Measurements from ENCODE around the gene CACNA1I. TPM values are rescaled to one million over a fixed set of nuclear protein-coding genes. Genes with fewer than 3 reads are reported as not detected.

CACNA1I gene
- total RNA-seq, 1 donor from 2014 or later, result 0.11 TPM

GRCh38 chr22:39706376-39707140 lies 136.0 kb downstream of the CACNA1I start:
- Histone ChIP-seq H3F3A (ENCODE audit: low read depth) (peaks cover 8% of the 10 kb centered on the region), H3K9ac (no peak overlapping the region), H3K9me3 (ENCODE audit: low read depth) (no peaks in the 10 kb centered on the region), H4K20me1 (ENCODE audit: low read depth) (no peaks in the 10 kb centered on the region), H3K27me3 (peaks cover 12% of the 10 kb centered on the region), H3K79me2 (ENCODE audit: low read depth) (no peaks in the 10 kb centered on the region), H3K27ac (no peak overlapping the region), H3K4me2 (peak overlapping the region; percentile 57), H3K4me3 (no peak overlapping the region), H2AFZ (replicated peaks) (peak overlapping the region; percentile 58), H3K4me1 (peaks cover 36% of the 10 kb centered on the region), H3K36me3 (no peaks in the 10 kb centered on the region)
- H3K27ac Mint-ChIP-seq, result peak overlapping the region; percentile 94
- H3K4me1 Mint-ChIP-seq, result peaks cover 35% of the 10 kb centered on the region
- H3K4me3 Mint-ChIP-seq, result peak overlapping the region; percentile 52
- peaks cover 2% of the 10 kb centered on the region for H3K9me3 Mint-ChIP-seq
- peak; percentile 70 for DNase-seq (ENCODE audit: low spot score)
- TF ChIP-seq EZH2 (IDR thresholded peaks at IDR 0.05), result no peak
- no peak for TF ChIP-seq EZH2phosphoT487 (IDR thresholded peaks at IDR 0.05)
- TF ChIP-seq CTCF (IDR thresholded peaks at IDR 0.05), result no peak
- H3K27me3 Mint-ChIP-seq (ENCODE audit: insufficient read depth, low read depth), result peaks cover 6% of the 10 kb centered on the region
- H3K36me3 Mint-ChIP-seq, result no peaks in the 10 kb centered on the region

- no peak overlapping the region for H3K27ac Mint-ChIP-seq
- Histone ChIP-seq H3K9me3 (ENCODE audit: low read depth) (no peaks in the 10 kb centered on the region), H3K9ac (no peak overlapping the region), H3K79me2 (ENCODE audit: low read depth) (no peaks in the 10 kb centered on the region), H4K20me1 (ENCODE audit: low read depth) (no peaks in the 10 kb centered on the region), H3F3A (ENCODE audit: low read depth) (peaks cover 9% of the 10 kb centered on the region), H3K4me1 (peaks cover 31% of the 10 kb centered on the region), H3K4me3 (no peak overlapping the region), H3K27ac (no peak overlapping the region), H3K36me3 (no peaks in the 10 kb centered on the region), H3K27me3 (peaks cover 11% of the 10 kb centered on the region), H3K4me2 (no peak overlapping the region), H2AFZ (replicated peaks) (no peak overlapping the region)
- peaks cover 2% of the 10 kb centered on the region for H3K9me3 Mint-ChIP-seq
- TF ChIP-seq EZH2phosphoT487 (IDR thresholded peaks at IDR 0.05) (no peak), EZH2 (IDR thresholded peaks at IDR 0.05) (no peak), CTCF (IDR thresholded peaks at IDR 0.05) (no peak)
- no peaks in the 10 kb centered on the region for H3K36me3 Mint-ChIP-seq
- H3K27me3 Mint-ChIP-seq (ENCODE audit: insufficient read depth, low read depth), result peaks cover 8% of the 10 kb centered on the region
- H3K4me1 Mint-ChIP-seq, result peaks cover 31% of the 10 kb centered on the region
- no peak for DNase-seq (ENCODE audit: low spot score)
- H3K4me3 Mint-ChIP-seq, result no peak overlapping the region
Measured at GRCh38 chr22:39707351-39707750, 136.8 kb downstream of the CACNA1I start.

GRCh38 chr22:39707816-39708215 lies 137.3 kb downstream of the CACNA1I start:
- Histone ChIP-seq H2AFZ (replicated peaks) (no peak overlapping the region), H3K79me2 (ENCODE audit: low read depth) (no peaks in the 10 kb centered on the region)
- H3K27ac Mint-ChIP-seq, result no peak overlapping the region

More at GRCh38 chr22:39707816-39708215, 137.3 kb downstream of the CACNA1I start:
- Histone ChIP-seq H3K36me3 (no peaks in the 10 kb centered on the region), H3K4me2 (no peak overlapping the region), H3K4me3 (no peak overlapping the region), H3K27ac (no peak overlapping the region), H3K27me3 (peaks cover 11% of the 10 kb centered on the region), H3F3A (ENCODE audit: low read depth) (peaks cover 13% of the 10 kb centered on the region), H4K20me1 (ENCODE audit: low read depth) (peaks cover 2% of the 10 kb centered on the region), H3K9me3 (ENCODE audit: low read depth) (no peaks in the 10 kb centered on the region), H3K9ac (no peak overlapping the region), H3K4me1 (peaks cover 32% of the 10 kb centered on the region)
- TF ChIP-seq EZH2 (IDR thresholded peaks at IDR 0.05) (no peak), EZH2phosphoT487 (IDR thresholded peaks at IDR 0.05) (no peak), CTCF (IDR thresholded peaks at IDR 0.05) (no peak)
- peaks cover 8% of the 10 kb centered on the region for H3K27me3 Mint-ChIP-seq (ENCODE audit: insufficient read depth, low read depth)
- H3K4me1 Mint-ChIP-seq, result peaks cover 34% of the 10 kb centered on the region
- H3K9me3 Mint-ChIP-seq, result peaks cover 2% of the 10 kb centered on the region
- H3K36me3 Mint-ChIP-seq, result no peaks in the 10 kb centered on the region
- no peak overlapping the region for H3K4me3 Mint-ChIP-seq
- DNase-seq (ENCODE audit: low spot score), result no peak
